A549 treated with DMSO at 1 μM for 4 hours (cell line): ENCODE results near the gene KLHL22. TPM values are rescaled to one million over a fixed set of nuclear protein-coding genes. Genes with fewer than 3 reads are reported as not detected.

ENCODE experiments used
- total RNA-seq: library from RNA; stranded (reverse); fragments of 200-300 nt; extraction: Qiagen RNA extraction; gene quantifications from 5 replicates; pipeline ENCODE4 v1.2.3, GENCODE V29; 2022; ENCODE audit warnings: low read depth

The KLHL22 gene
- total RNA-seq, result 8.2 to 11.1 TPM (median 9.9 TPM) in 5 replicates

GRCh38 chr22:20494978-20495860 is at the start of gene KLHL22:
KLHL22 (minus strand) TSS chr22:20495795; CDS start chr22:20489211, 6,584 bp downstream.

GRCh38 chr22:20507253-20508066 is 11.9 kb upstream of the KLHL22 start, which contains the start of gene MED15:
MED15 (plus strand) TSS chr22:20507610; CDS start chr22:20507679, 69 bp downstream.

DNA sequence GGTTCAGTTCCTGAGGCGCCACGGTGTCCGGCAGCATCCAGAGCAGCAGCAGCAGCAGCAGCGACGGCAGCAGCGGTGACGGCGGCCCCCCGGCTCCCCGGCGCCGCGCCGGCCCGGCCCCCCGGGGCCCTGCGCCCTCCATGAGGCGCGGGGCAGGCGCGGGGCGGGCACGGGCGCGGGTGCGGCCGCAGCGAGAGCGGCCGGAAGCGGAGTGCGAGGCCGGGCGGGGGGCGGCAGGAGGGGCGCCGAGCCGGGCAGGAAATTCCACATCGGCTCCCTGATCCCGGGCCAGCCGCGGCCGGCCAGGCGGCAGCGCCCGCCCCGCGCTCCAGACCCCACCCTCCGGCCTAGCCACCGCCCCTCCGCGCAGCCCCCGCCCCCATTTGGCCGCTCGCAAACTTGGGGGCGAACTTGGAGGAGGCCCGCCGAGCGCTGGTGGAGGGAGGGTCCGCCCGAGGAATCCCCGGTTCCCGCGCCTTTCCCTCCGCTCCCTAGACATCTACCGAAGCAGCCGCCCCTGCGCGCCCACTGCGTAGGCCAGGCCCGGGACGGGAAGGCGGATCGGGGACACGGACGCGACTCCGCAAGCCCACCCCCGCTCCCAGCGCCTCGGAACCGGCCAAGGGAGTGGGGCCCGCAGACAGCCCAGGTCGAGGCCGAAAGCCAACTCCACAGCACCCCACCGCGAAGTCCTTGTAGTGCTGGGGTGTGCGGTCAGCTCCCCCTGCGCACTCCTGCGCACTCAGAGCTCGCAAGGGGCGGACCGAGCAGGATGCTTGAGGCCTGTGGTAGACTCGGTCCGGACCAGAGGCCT is 57.8 kb downstream of the KLHL22 start, which contains the start of gene SCARF2:
TSS of gene SCARF2 (minus strand) at position 213 of the 814 bp plus-strand sequence. CDS start at position 142, 71 bp downstream.

DNA sequence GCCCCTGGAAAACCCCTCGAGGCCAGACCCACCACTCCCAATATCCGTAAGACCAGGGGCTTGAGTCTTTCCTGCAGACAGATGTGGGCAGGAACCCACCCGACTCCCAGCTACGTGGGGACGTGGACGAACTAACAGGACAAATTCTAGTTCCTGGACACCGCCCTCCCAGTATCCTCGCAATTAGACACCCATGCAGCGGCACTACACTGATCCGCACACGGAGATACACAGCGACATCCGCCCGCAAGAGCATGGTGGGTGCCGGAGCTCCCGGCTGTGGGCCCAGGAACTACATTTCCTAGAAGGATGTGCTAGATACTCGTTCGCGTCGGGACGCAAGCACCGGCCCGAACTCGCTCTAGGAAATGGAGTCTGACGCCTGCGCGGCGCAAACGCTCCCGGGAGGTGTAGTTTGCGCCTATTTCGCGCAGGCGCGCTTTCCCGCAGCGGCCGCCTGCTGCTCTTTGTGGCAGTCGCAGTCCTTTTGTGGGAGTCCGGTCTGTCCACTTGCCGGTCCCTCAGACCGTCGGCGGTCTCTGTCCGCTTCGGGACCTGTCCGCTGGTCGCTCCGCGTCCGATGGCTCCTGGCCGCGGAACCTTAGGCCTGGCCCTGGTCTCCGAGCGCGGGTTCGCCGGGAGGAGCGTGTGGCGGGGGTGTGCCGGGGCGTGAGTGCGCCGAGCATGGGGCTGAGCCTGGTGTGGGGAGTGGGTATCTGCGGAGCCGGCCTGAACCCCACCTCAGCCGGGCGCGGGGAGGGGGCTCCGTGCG is 101.7 kb downstream of the KLHL22 start, which contains the start of gene ZNF74:
TSS of gene ZNF74 (plus strand) at position 447 of the 772 bp plus-strand sequence. CDS start 478 bp downstream, outside the sequence.

Other genes starting within 250 kb of the KLHL22 start
- 5.5 to 10.0 TPM (median 8.8 TPM) in 5 replicates for gene RTN4R, start 227.5 kb downstream of the KLHL22 start, total RNA-seq
- gene DGCR6L, start 175.7 kb downstream of the KLHL22 start, total RNA-seq, result 29.5 to 45.3 TPM (median 40.4 TPM) in 5 replicates
- gene ZNF74, start 101.6 kb downstream of the KLHL22 start, total RNA-seq, result 6.1 to 7.6 TPM (median 6.7 TPM) in 5 replicates
- gene SCARF2, start 58.0 kb downstream of the KLHL22 start, total RNA-seq, result 0.54 to 1.1 TPM (median 0.92 TPM) in 5 replicates
- gene MED15, start 11.8 kb upstream of the KLHL22 start, total RNA-seq, result 46.3 to 55.8 TPM (median 47.9 TPM) in 5 replicates